22Rv1 (cell line): ENCODE data around the gene AQP10.
"Not testable (repeated sequence)": the region's sequence is repeated elsewhere in the genome, so short reads cannot be mapped to it uniquely, and the experiment has no call there.

ENCODE experiments used
- H3K27ac ChIP-seq: fragments of 450-650 bp; 2 replicates; pipeline ENCODE4 v1.5.1; 2017
- CTCF ChIP-seq: fragments of 450-650 bp; IDR thresholded peaks from 2 replicates; pipeline ENCODE4 v1.5.1; 2017; ENCODE audit warnings: mild to moderate bottlenecking
- ZFX ChIP-seq: fragments of 450-650 bp; IDR thresholded peaks from 2 replicates; pipeline ENCODE4 v1.6.1; 2017; ENCODE audit warnings: antibody characterized with exemption, borderline replicate concordance

Gene AQP10

GRCh38 chr1:154295408-154296235 lies 25.3 kb upstream of the AQP10 start:
- no peak overlapping the region for H3K27ac ChIP-seq
- TF ChIP-seq ZFX (no peak), CTCF (no peak)

GRCh38 chr1:154301582-154301981 lies 19.3 kb upstream of the AQP10 start:
- TF ChIP-seq ZFX (no peak), CTCF (no peak)
- no peak overlapping the region for H3K27ac ChIP-seq

GRCh38 chr1:154304664-154305337 lies 16.1 kb upstream of the AQP10 start:
- H3K27ac ChIP-seq, result no peak overlapping the region
- TF ChIP-seq ZFX, result no peak
- no peak for TF ChIP-seq CTCF

GRCh38 chr1:154306151-154306550 lies 14.7 kb upstream of the AQP10 start:
- no peak overlapping the region for H3K27ac ChIP-seq
- no peak for TF ChIP-seq CTCF
- TF ChIP-seq ZFX, result no peak

- not testable (repeated sequence) for H3K27ac ChIP-seq
Observed at GRCh38 chr1:154307670-154308270, 13.1 kb upstream of the AQP10 start.

- H3K27ac ChIP-seq, result not testable (repeated sequence)
Observed at GRCh38 chr1:154309136-154309535, 11.8 kb upstream of the AQP10 start.

- H3K27ac ChIP-seq, result not testable (repeated sequence)
Observed at GRCh38 chr1:154312229-154313065, 8.4 kb upstream of the AQP10 start.

- TF ChIP-seq CTCF, result no peak
- TF ChIP-seq ZFX, result no peak
- no peak overlapping the region for H3K27ac ChIP-seq
Observed at GRCh38 chr1:154313066-154313356, 7.9 kb upstream of the AQP10 start.

- H3K27ac ChIP-seq, result not testable (repeated sequence)
Observed at GRCh38 chr1:154314226-154314625, 6.7 kb upstream of the AQP10 start.
